ENCODE measurements around the gene TMCO4. TPM values are rescaled to one million over a fixed set of nuclear protein-coding genes. Genes with fewer than 3 reads are reported as not detected.

The TMCO4 gene
- total and polyA plus RNA-seq, 10 of the 15 experiments (the other 5 are each of a cell fraction or from before 2014, with no cell fraction given): 2.4 to 20.8 (median 13.0) TPM

DNA sequence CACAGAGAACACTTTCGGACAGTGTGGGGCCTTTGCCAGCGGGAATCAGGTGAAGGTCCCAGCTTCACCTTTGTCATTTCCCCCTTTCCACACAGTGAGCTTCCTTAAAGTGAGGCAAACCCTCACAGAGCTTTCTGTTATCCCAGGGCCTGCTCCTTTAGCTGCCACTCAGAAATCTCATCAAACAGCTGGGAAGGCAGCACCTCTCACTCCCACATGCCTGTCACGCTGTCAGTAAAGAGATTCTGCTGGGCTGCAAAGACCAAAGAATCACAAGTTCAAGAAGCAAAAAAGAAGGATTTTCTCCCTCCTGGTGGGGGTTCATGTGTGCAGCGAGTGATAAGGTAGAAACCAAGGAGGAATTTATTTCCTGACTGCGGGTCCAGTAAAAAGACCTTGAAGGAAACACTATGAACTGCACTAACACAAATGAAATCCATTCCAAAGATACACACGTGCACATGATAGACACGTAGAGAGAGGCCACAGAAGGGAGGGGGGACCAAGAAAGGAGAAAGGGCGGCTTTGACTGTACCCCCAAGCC is 91.1 kb downstream of the TMCO4 start:
- FAIRE-seq: no peak
- POLR2A ChIA-PET: no interaction called here
- in situ Hi-C loops (cut with MboI): no loop called here

More for the DNA sequence above, 91.1 kb downstream of the TMCO4 start:
- no peaks in the 10 kb centered on the region for H3K79me2 ChIP-seq (ENCODE audit: control insufficient read depth, insufficient read depth, low read length)
- no peak overlapping the region for H2AFZ ChIP-seq (ENCODE audit: control insufficient read depth, low read depth, low read length)
- no peaks in the 10 kb centered on the region for H4K20me1 ChIP-seq (ENCODE audit: control insufficient read depth, insufficient read depth)
- ChIA-PET RAD21 (ENCODE audit: unreplicated experiment) (interaction anchor here (1.4 kb wide), 1 partner anchor 46 kb away, joined by 8 read pairs; no protein-coding TSS in a partner anchor), SMC1A (ENCODE audit: uncharacterized antibody, unreplicated experiment) (interaction anchor here (0.8 to 1.2 kb wide), 2 partner anchors 47 to 48 kb away, joined by 4 read pairs; no protein-coding TSS in a partner anchor), CTCF (interaction anchor here (0.6 to 14.4 kb wide), 4 partner anchors 10 to 57 kb away, joined by 4 to 378 read pairs (median 5); partner anchors contain the start of gene HTR6)
- no peak overlapping the region for H3K9ac ChIP-seq (ENCODE audit: control insufficient read depth, insufficient read depth, low read length)
- H3K36me3 ChIP-seq (ENCODE audit: control insufficient read depth in 2 of 2, insufficient read depth in 2 of 2, low read length in 1 of 2): no peaks in the 10 kb centered on the region
- peaks cover 41% of the 10 kb centered on the region for H3K4me1 ChIP-seq (ENCODE audit: control insufficient read depth, insufficient read depth, low read length)
- no peak for DNase-seq (ENCODE audit: low read depth, low spot score)
- no TSS peak for BruUV-seq (replicated peaks)
- H3K9me3 ChIP-seq (replicated peaks; ENCODE audit: control insufficient read depth, insufficient read depth, low read length): no peaks in the 10 kb centered on the region
- H3K27ac ChIP-seq (ENCODE audit: control insufficient read depth, insufficient read depth): no peak overlapping the region
- H3K27me3 ChIP-seq (replicated peaks in 1 of 2; ENCODE audit: control insufficient read depth in 2 of 2, insufficient read depth in 2 of 2, low read length in 1 of 2): no peaks in the 10 kb centered on the region
- TF ChIP-seq SIX5 (IDR thresholded peaks at IDR 0.05; ENCODE audit: low read depth, low read length, severe bottlenecking): no peak
- TF ChIP-seq SUZ12 (IDR thresholded peaks at IDR 0.05; ENCODE audit: unreplicated experiment): no peak
- TF ChIP-seq FOXM1 (IDR thresholded peaks at IDR 0.05; ENCODE audit: low read depth, low read length): no peak
- no peak for TF ChIP-seq PRDM15 (CRISPR knock-in tag; IDR thresholded peaks at IDR 0.05)
- TF ChIP-seq RUNX3 (IDR thresholded peaks at IDR 0.05; ENCODE audit: low read length): no peak
- no peak for TF ChIP-seq YBX1 (IDR thresholded peaks at IDR 0.05)
- TF ChIP-seq IRF5 (IDR thresholded peaks at IDR 0.05; ENCODE audit: borderline replicate concordance): no peak
- no peak for TF ChIP-seq RAD21 (IDR thresholded peaks at IDR 0.05; ENCODE audit: insufficient read depth, low read depth, low read length)
- TF ChIP-seq BRCA1 (IDR thresholded peaks at IDR 0.05; ENCODE audit: low read depth, low read length): no peak
- intact Hi-C loops (cut with micrococcal nuclease; ENCODE audit: unreplicated experiment): no loop called here
- H3K4me2 ChIP-seq (ENCODE audit: control insufficient read depth, insufficient read depth): no peak overlapping the region
- no peak overlapping the region for H3K4me3 ChIP-seq
- 98% methylated on average over 8 of the region's 8 CpGs for WGBS (ENCODE audit: insufficient coverage, insufficient replicate concordance, low lambda C conversion rate, missing lambda C conversion rate)
- ATAC-seq: no peak
